Measurements from ENCODE around the gene SMURF2.

Gene SMURF2

GRCh38 chr17:64651889-64652288 is 10.2 kb downstream of the SMURF2 start:
- DNase-seq (ENCODE audit: extremely low spot score) = no peak
- ChIA-PET POLR2A (interaction anchor here (1.7 kb wide), 1 partner anchor 10 kb away, joined by 6 read pairs; the partner anchor contains the start of gene SMURF2), CTCF (interaction anchor here (0.6 kb wide), 1 partner anchor 455 kb away, joined by 3 read pairs; no protein-coding TSS in a partner anchor)
- TF ChIP-seq ELF4 (IDR thresholded peaks at IDR 0.05) (no peak), FOXA1 (IDR thresholded peaks at IDR 0.05) (no peak), ZNF384 (IDR thresholded peaks at IDR 0.05) (no peak), HDGF (IDR thresholded peaks at IDR 0.05; ENCODE audit: borderline replicate concordance) (no peak), BHLHE40 (IDR thresholded peaks at IDR 0.05; ENCODE audit: borderline replicate concordance) (no peak)

GRCh38 chr17:64648234-64648633 is 13.9 kb downstream of the SMURF2 start:
- TF ChIP-seq ARNT (IDR thresholded peaks at IDR 0.05) (no peak), PKNOX1 (IDR thresholded peaks at IDR 0.05) (no peak), FOXA1 (IDR thresholded peaks at IDR 0.05) (no peak), L3MBTL2 (conservative IDR thresholded peaks at IDR 0.05) (no peak), HDGF (IDR thresholded peaks at IDR 0.05; ENCODE audit: borderline replicate concordance) (no peak), LEF1 (IDR thresholded peaks at IDR 0.05; ENCODE audit: borderline replicate concordance) (no peak), CTBP1 (IDR thresholded peaks at IDR 0.05; ENCODE audit: borderline replicate concordance) (no peak)
- ChIA-PET POLR2A (no interaction called here), CTCF (interaction anchor here (0.6 kb wide), 1 partner anchor 83 kb away, joined by 3 read pairs; no protein-coding TSS in a partner anchor)
- DNase-seq (ENCODE audit: extremely low spot score) = no peak

GRCh38 chr17:64647817-64648216 is 14.3 kb downstream of the SMURF2 start:
- ChIA-PET CTCF (interaction anchor here (0.6 to 0.7 kb wide), 2 partner anchors 84 to 191 kb away, joined by 3 to 7 read pairs; no protein-coding TSS in a partner anchor), POLR2A (no interaction called here)
- DNase-seq (ENCODE audit: extremely low spot score) = no peak
- no peak for TF ChIP-seq CTBP1 (IDR thresholded peaks at IDR 0.05; ENCODE audit: borderline replicate concordance)
- no peak for TF ChIP-seq L3MBTL2 (conservative IDR thresholded peaks at IDR 0.05)
- peak; percentile 79 for TF ChIP-seq ZNF384 (IDR thresholded peaks at IDR 0.05)

GRCh38 chr17:64639516-64639915 is 22.6 kb downstream of the SMURF2 start:
- TF ChIP-seq ZNF384 (IDR thresholded peaks at IDR 0.05) = no peak
- no peak for TF ChIP-seq FOXM1 (IDR thresholded peaks at IDR 0.05; ENCODE audit: borderline replicate concordance)
- TF ChIP-seq PKNOX1 (IDR thresholded peaks at IDR 0.05) = no peak
- no peak for TF ChIP-seq NFRKB (IDR thresholded peaks at IDR 0.05)
- no peak for TF ChIP-seq TARDBP (IDR thresholded peaks at IDR 0.05)
- no peak for TF ChIP-seq SP1 (IDR thresholded peaks at IDR 0.05)
- TF ChIP-seq HDGF (IDR thresholded peaks at IDR 0.05; ENCODE audit: borderline replicate concordance) = no peak
- DNase-seq (ENCODE audit: extremely low spot score) = no peak
- ChIA-PET CTCF (no interaction called here), POLR2A (no interaction called here)

- no peak for DNase-seq (ENCODE audit: extremely low spot score)
- CTCF ChIA-PET = no interaction called here
- POLR2A ChIA-PET = no interaction called here
- TF ChIP-seq NFRKB (IDR thresholded peaks at IDR 0.05) = no peak
- no peak for TF ChIP-seq FOXM1 (IDR thresholded peaks at IDR 0.05; ENCODE audit: borderline replicate concordance)
- TF ChIP-seq FOXA1 (IDR thresholded peaks at IDR 0.05) = no peak
- no peak for TF ChIP-seq ARNT (IDR thresholded peaks at IDR 0.05)
- no peak for TF ChIP-seq FOXK2 (IDR thresholded peaks at IDR 0.05)
- no peak for TF ChIP-seq BHLHE40 (IDR thresholded peaks at IDR 0.05; ENCODE audit: borderline replicate concordance)
- TF ChIP-seq PKNOX1 (IDR thresholded peaks at IDR 0.05) = no peak
- no peak for TF ChIP-seq LEF1 (IDR thresholded peaks at IDR 0.05; ENCODE audit: borderline replicate concordance)
- TF ChIP-seq CTBP1 (IDR thresholded peaks at IDR 0.05; ENCODE audit: borderline replicate concordance) = no peak
Measured at GRCh38 chr17:64638552-64639203, 23.4 kb downstream of the SMURF2 start.

- TF ChIP-seq NFRKB (IDR thresholded peaks at IDR 0.05) (no peak), HDGF (IDR thresholded peaks at IDR 0.05; ENCODE audit: borderline replicate concordance) (no peak), FOXM1 (IDR thresholded peaks at IDR 0.05; ENCODE audit: borderline replicate concordance) (no peak)
- ChIA-PET CTCF (no interaction called here), POLR2A (no interaction called here)
- no peak for DNase-seq (ENCODE audit: extremely low spot score)
Measured at GRCh38 chr17:64635647-64636305, 26.3 kb downstream of the SMURF2 start.

GRCh38 chr17:64634218-64634617 is 27.9 kb downstream of the SMURF2 start:
- DNase-seq (ENCODE audit: extremely low spot score) = no peak
- POLR2A ChIA-PET = no interaction called here
- TF ChIP-seq ARNT (IDR thresholded peaks at IDR 0.05) (no peak), L3MBTL2 (conservative IDR thresholded peaks at IDR 0.05) (no peak), ZNF384 (IDR thresholded peaks at IDR 0.05) (no peak), HDGF (IDR thresholded peaks at IDR 0.05; ENCODE audit: borderline replicate concordance) (no peak), SP1 (IDR thresholded peaks at IDR 0.05) (no peak), FOXM1 (IDR thresholded peaks at IDR 0.05; ENCODE audit: borderline replicate concordance) (no peak), NFRKB (IDR thresholded peaks at IDR 0.05) (no peak), PKNOX1 (IDR thresholded peaks at IDR 0.05) (no peak), FOXA1 (IDR thresholded peaks at IDR 0.05) (no peak), ELF4 (IDR thresholded peaks at IDR 0.05) (no peak)
- CTCF ChIA-PET = no interaction called here
